Measurements from ENCODE around the gene MARVELD3.
"Not testable (repeated sequence)": the region's sequence is repeated elsewhere in the genome, so short reads cannot be mapped to it uniquely, and the experiment has no call there.

The MARVELD3 gene

GRCh38 chr16:71626018-71626857, at the start of gene MARVELD3:
Gene MARVELD3, plus strand, starts transcription at chr16:71626184. Its CDS starts 46 bp downstream, at chr16:71626230.
- no peak for TF ChIP-seq CTCF (IDR thresholded peaks at IDR 0.05; ENCODE audit: insufficient read depth, missing control alignments)
- no peak for FAIRE-seq
- no peak for DNase-seq (ENCODE audit: insufficient read length, low spot score)

- FAIRE-seq (no peak), DNase-seq (ENCODE audit: insufficient read length, low spot score) (no peak)
- no peak for TF ChIP-seq CTCF (IDR thresholded peaks at IDR 0.05; ENCODE audit: insufficient read depth, missing control alignments)
Measured at GRCh38 chr16:71576971-71577370, 49.0 kb upstream of the MARVELD3 start, which contains the start of gene TAT. Gene TAT, minus strand, starts transcription at chr16:71577092. Its CDS starts 677 bp downstream, at chr16:71576415.

GRCh38 chr16:71582553-71582848, 43.5 kb upstream of the MARVELD3 start:
- not testable (repeated sequence) for FAIRE-seq; DNase-seq (ENCODE audit: insufficient read length, low spot score)

GRCh38 chr16:71584543-71585317, 41.3 kb upstream of the MARVELD3 start:
- FAIRE-seq (no peak), DNase-seq (ENCODE audit: insufficient read length, low spot score) (no peak)
- no peak for TF ChIP-seq CTCF (IDR thresholded peaks at IDR 0.05; ENCODE audit: insufficient read depth, missing control alignments)

- DNase-seq (ENCODE audit: insufficient read length, low spot score) = no peak
- no peak for FAIRE-seq
- TF ChIP-seq CTCF (IDR thresholded peaks at IDR 0.05; ENCODE audit: insufficient read depth, missing control alignments) = no peak
Measured at GRCh38 chr16:71585318-71585703, 40.7 kb upstream of the MARVELD3 start.

- not testable (repeated sequence) for FAIRE-seq; DNase-seq (ENCODE audit: insufficient read length, low spot score)
Measured at GRCh38 chr16:71589334-71589733, 36.6 kb upstream of the MARVELD3 start.

GRCh38 chr16:71590071-71590470, 35.9 kb upstream of the MARVELD3 start:
- not testable (repeated sequence) for DNase-seq (ENCODE audit: insufficient read length, low spot score); FAIRE-seq

- FAIRE-seq (no peak), DNase-seq (ENCODE audit: insufficient read length, low spot score) (no peak)
- TF ChIP-seq CTCF (IDR thresholded peaks at IDR 0.05; ENCODE audit: insufficient read depth, missing control alignments) = no peak
Measured at GRCh38 chr16:71590584-71590983, 35.4 kb upstream of the MARVELD3 start.
